Sciatic nerve (tissue), 2 donors: Measurements from ENCODE around the gene SPEM2. TPM values are rescaled to one million over a fixed set of nuclear protein-coding genes. Genes with fewer than 3 reads are reported as not detected.
A peak's percentile ranks its signal among the peaks of the same experiment; 100 is the strongest.

Experiments used
- ATAC-seq: fragments of 200-7000 bp; cut with Tn5 transposase; one replicate; pipeline ENCODE4 v1.9.1; 2020; ENCODE audit warnings: mild to moderate bottlenecking, moderate library complexity
- DNase-seq: peaks from one replicate; pipeline ENCODE4 v3.0.0-alpha.2; 2020; ENCODE audit warnings: low spot score
- intact Hi-C: fragments of 100-400 bp; cut with DNase I; formaldehyde crosslinking; loops from one replicate; pipeline ENCODE4 v1.14.2; 2022
- total RNA-seq: library from RNA; stranded (reverse); fragmentation: NEBNext Ultra II Directional; extraction: Animal tissue kit (Norgen Biotek cat#: 25700); gene quantifications from one replicate; pipeline ENCODE4 v1.2.1, GENCODE V29; 2021
- donor health status: DM: no; HTN: no; CAD: no.
- donor health status: DM: no; HTN: no; CAD: no.

Gene SPEM2
- not detected for total RNA-seq

- ATAC-seq (no peak), DNase-seq (no peak)
- intact Hi-C loops, result no loop called here
Measured at GRCh38 chr17:7425316-7425715, at the start of gene SPEM2. TSS of gene SPEM2 (plus strand) at chr17:7425616. CDS start at chr17:7425689, 73 bp downstream.

GRCh38 chr17:7379134-7379533 lies 46.3 kb upstream of the SPEM2 start:
- DNase-seq (no peak), ATAC-seq (no peak)
- intact Hi-C loops, result no loop called here

- intact Hi-C loops, result no loop called here
- no peak for DNase-seq
- no peak for ATAC-seq
Measured at GRCh38 chr17:7380321-7380720, 45.1 kb upstream of the SPEM2 start.

- intact Hi-C loops, result no loop called here
- DNase-seq (peak; percentile 71), ATAC-seq (peak; percentile 38)
Measured at GRCh38 chr17:7380855-7381683, 44.3 kb upstream of the SPEM2 start, which contains the start of gene TNK1. TSS of gene TNK1 (plus strand) at chr17:7381089. CDS start at chr17:7382927, 1,838 bp downstream.

GRCh38 chr17:7382901-7383300 lies 42.5 kb upstream of the SPEM2 start:
- ATAC-seq (no peak), DNase-seq (no peak)
- intact Hi-C loops, result no loop called here

GRCh38 chr17:7383371-7383741 lies 42.1 kb upstream of the SPEM2 start:
- ATAC-seq, result peak; percentile 5

GRCh38 chr17:7383742-7384488 lies 41.5 kb upstream of the SPEM2 start:
- ATAC-seq (peak; percentile 80), DNase-seq (no peak)
- intact Hi-C loops, result no loop called here

More at GRCh38 chr17:7383371-7383741, 42.1 kb upstream of the SPEM2 start:
- intact Hi-C loops, result no loop called here
- DNase-seq, result no peak

- ATAC-seq, result no peak
- intact Hi-C loops, result no loop called here
- no peak for DNase-seq
Measured at GRCh38 chr17:7384489-7385081, 40.8 kb upstream of the SPEM2 start.

GRCh38 chr17:7388856-7389255 lies 36.6 kb upstream of the SPEM2 start:
- DNase-seq (no peak), ATAC-seq (no peak)
- intact Hi-C loops, result no loop called here

- ATAC-seq, result no peak
- no peak for DNase-seq
- intact Hi-C loops, result no loop called here
Measured at GRCh38 chr17:7389924-7390910, 35.2 kb upstream of the SPEM2 start.

- no peak for ATAC-seq
- intact Hi-C loops, result no loop called here
- no peak for DNase-seq
Measured at GRCh38 chr17:7391307-7391706, 34.1 kb upstream of the SPEM2 start.

- ATAC-seq, result no peak
- intact Hi-C loops, result no loop called here
- DNase-seq, result no peak
Measured at GRCh38 chr17:7392696-7393612, 32.5 kb upstream of the SPEM2 start.

- DNase-seq (no peak), ATAC-seq (peak; percentile 49)
- intact Hi-C loops, result no loop called here
Measured at GRCh38 chr17:7393613-7394451, 31.6 kb upstream of the SPEM2 start.

GRCh38 chr17:7394452-7395191 lies 30.8 kb upstream of the SPEM2 start, which contains the start of gene PLSCR3:
TSS of gene PLSCR3 (minus strand) at chr17:7394525. CDS start at chr17:7394110, 415 bp downstream.
- DNase-seq (peak; percentile 93), ATAC-seq (peak; percentile 93)
- intact Hi-C loops, result no loop called here

- intact Hi-C loops, result no loop called here
- DNase-seq (no peak), ATAC-seq (no peak)
Measured at GRCh38 chr17:7396147-7396546, 29.3 kb upstream of the SPEM2 start.

GRCh38 chr17:7398612-7399011 lies 26.8 kb upstream of the SPEM2 start:
- DNase-seq (no peak), ATAC-seq (no peak)
- intact Hi-C loops, result no loop called here
